ENCODE measurements around the gene PTPRG. TPM values are rescaled to one million over a fixed set of nuclear protein-coding genes. Genes with fewer than 3 reads are reported as not detected.

PTPRG gene
- total and polyA plus RNA-seq, 2 of the 13 experiments (the other 11 are each of a cell fraction or from before 2014, with no cell fraction given), result 8.0 to 25.3 TPM

- peaks cover 1 to 3% of the 10 kb centered on the region in 2 experiments; a peak in 1 of 5 replicates for H3K36me3 ChIP-seq (replicated peaks in 1 of 2; ENCODE audit: control insufficient read depth in 1 of 2, insufficient read depth in 2 of 2, low read length in 2 of 2)
- H4K20me1 ChIP-seq (ENCODE audit: insufficient read depth, low read length), result peaks cover 5% of the 10 kb centered on the region; the same call in 1 of the 2 replicates
- ChIA-PET POLR2A (no interaction called here), CTCF (ENCODE audit: low intra/inter-chr PET ratio, low total read pairs) (no interaction called here)
- no peak overlapping the region for H2AFZ ChIP-seq (ENCODE audit: low read length)
- H3K79me2 ChIP-seq (ENCODE audit: insufficient read depth, low read length), result peaks cover 37% of the 10 kb centered on the region
- H3K4me3 ChIP-seq (replicated peaks in 1 of 3; ENCODE audit: insufficient read depth in 1 of 3, low read depth in 2 of 3, low read length in 3 of 3), result no peak overlapping the region
- peak; percentile 76 for DNase-seq (ENCODE audit: low spot score)
- WGBS (ENCODE audit: low lambda C conversion rate), result 10% methylated on average over 2 of the region's 2 CpGs
- FAIRE-seq, result peak; percentile 63
- no peak overlapping the region for H3K9ac ChIP-seq (ENCODE audit: insufficient read depth, low read depth, low read length)
- no TSS peak for BruUV-seq (replicated peaks)
- intact Hi-C loops (cut with micrococcal nuclease; ENCODE audit: unreplicated experiment) (no loop called here), in situ Hi-C loops (cut with HindIII; ENCODE audit: extremely low pct_ligation_motif_present, low pct_unique_long_range_greater_than_20kb) (no loop called here)
- peak; percentile 65 for ATAC-seq
- H3K4me1 ChIP-seq (ENCODE audit: insufficient read depth, low read length), result peaks cover 20% of the 10 kb centered on the region
- 0 out of 2 replicates have a peak overlapping the region, but pooled peaks have one; percentile 19 for H3K4me2 ChIP-seq (ENCODE audit: low read depth, low read length)
- no peaks in the 10 kb centered on the region for H3K27me3 ChIP-seq (ENCODE audit: control insufficient read depth in 1 of 2, insufficient read depth in 2 of 2, low read length in 2 of 2)
- H3K9me3 ChIP-seq (ENCODE audit: low read length), result no peaks in the 10 kb centered on the region
- H3K27ac ChIP-seq (ENCODE audit: extremely low read length, insufficient read depth, low read length), result no peak overlapping the region
- TF ChIP-seq ATM (IDR thresholded peaks at IDR 0.05; ENCODE audit: borderline replicate concordance), result no peak
- peak; percentile 38; the same call in 1 of the 2 replicates for TF ChIP-seq LCORL (IDR thresholded peaks at IDR 0.05)
- 0 out of 2 replicates have a peak, but pooled peaks have one; percentile 26 for TF ChIP-seq LCORL (CRISPR knock-in tag; IDR thresholded peaks at IDR 0.05)
- TF ChIP-seq ZNF709 (CRISPR knock-in tag; IDR thresholded peaks at IDR 0.05), result no peak
- TF ChIP-seq, protein P1, sequence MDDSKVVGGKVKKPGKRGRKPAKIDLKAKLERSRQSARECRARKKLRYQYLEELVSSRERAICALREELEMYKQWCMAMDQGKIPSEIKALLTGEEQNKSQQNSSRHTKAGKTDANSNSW (CRISPR knock-in tag; IDR thresholded peaks at IDR 0.05; ENCODE audit: borderline replicate concordance), result no peak
- no peak for TF ChIP-seq HOXA9 (CRISPR knock-in tag; IDR thresholded peaks at IDR 0.05; ENCODE audit: borderline replicate concordance)
- TF ChIP-seq PRDM15 (CRISPR knock-in tag; IDR thresholded peaks at IDR 0.05), result no peak
- no peak for TF ChIP-seq ZNF3 (CRISPR knock-in tag; IDR thresholded peaks at IDR 0.05)
- no peak for TF ChIP-seq RFX3 (CRISPR knock-in tag; IDR thresholded peaks at IDR 0.05)
- TF ChIP-seq ZNF605 (CRISPR knock-in tag; IDR thresholded peaks at IDR 0.05), result no peak
- no peak for TF ChIP-seq ARNT2 (CRISPR knock-in tag; IDR thresholded peaks at IDR 0.05; ENCODE audit: low read depth)
- no peak for TF ChIP-seq HNF4G (IDR thresholded peaks at IDR 0.05; ENCODE audit: borderline replicate concordance, low read depth, low read length)
- no peak for TF ChIP-seq HNF4G (CRISPR knock-in tag; IDR thresholded peaks at IDR 0.05; ENCODE audit: borderline replicate concordance, low read depth)
- TF ChIP-seq FOXA3 (CRISPR knock-in tag; IDR thresholded peaks at IDR 0.05), result peak; percentile 92
- no peak for TF ChIP-seq SRSF1 (optimal IDR thresholded peaks at IDR 0.05; ENCODE audit: low read depth, low read length)
- TF ChIP-seq CHD2 (IDR thresholded peaks at IDR 0.05; ENCODE audit: low read depth, low read length), result no peak
- peak; percentile 30; the same call in 1 of the 2 replicates for TF ChIP-seq NCOA2 (CRISPR knock-in tag; IDR thresholded peaks at IDR 0.05)
- TF ChIP-seq HNF4A (CRISPR knock-in tag; IDR thresholded peaks at IDR 0.05), result 0 out of 2 replicates have a peak, but pooled peaks have one; percentile 44
- no peak for TF ChIP-seq FOXA1 (IDR thresholded peaks at IDR 0.05)
- peak; percentile 94 for TF ChIP-seq FOXA1 (CRISPR knock-in tag; IDR thresholded peaks at IDR 0.05)
- no peak for TF ChIP-seq MED13 (CRISPR knock-in tag; IDR thresholded peaks at IDR 0.05)
- TF ChIP-seq PCBP1 (IDR thresholded peaks at IDR 0.05; ENCODE audit: borderline replicate concordance, low read depth, low read length), result no peak
- TF ChIP-seq SMAD9 (CRISPR knock-in tag; IDR thresholded peaks at IDR 0.05), result no peak
- TF ChIP-seq CCDC6 (CRISPR knock-in tag; IDR thresholded peaks at IDR 0.05), result no peak
Measured at GRCh38 chr3:61600195-61600594, 38.8 kb downstream of the PTPRG start.

All from HepG2 (cell line).